ENCODE measurements around the gene PLPP1. TPM values are rescaled to one million over a fixed set of nuclear protein-coding genes. Genes with fewer than 3 reads are reported as not detected.

The PLPP1 gene
- total RNA-seq, 1 donor from 2014 or later, result 26.6 TPM

GRCh38 chr5:55402199-55402598 lies 132.6 kb downstream of the PLPP1 start:
- H3K27me3 ChIP-seq (ENCODE audit: control insufficient read depth, insufficient read depth, low read length), result no peaks in the 10 kb centered on the region
- H3K4me3 ChIP-seq (ENCODE audit: low read depth, low read length), result no peak overlapping the region
- peaks cover 2% of the 10 kb centered on the region for H3K36me3 ChIP-seq (ENCODE audit: control insufficient read depth, insufficient read depth, low read length)
- TF ChIP-seq, protein P1, sequence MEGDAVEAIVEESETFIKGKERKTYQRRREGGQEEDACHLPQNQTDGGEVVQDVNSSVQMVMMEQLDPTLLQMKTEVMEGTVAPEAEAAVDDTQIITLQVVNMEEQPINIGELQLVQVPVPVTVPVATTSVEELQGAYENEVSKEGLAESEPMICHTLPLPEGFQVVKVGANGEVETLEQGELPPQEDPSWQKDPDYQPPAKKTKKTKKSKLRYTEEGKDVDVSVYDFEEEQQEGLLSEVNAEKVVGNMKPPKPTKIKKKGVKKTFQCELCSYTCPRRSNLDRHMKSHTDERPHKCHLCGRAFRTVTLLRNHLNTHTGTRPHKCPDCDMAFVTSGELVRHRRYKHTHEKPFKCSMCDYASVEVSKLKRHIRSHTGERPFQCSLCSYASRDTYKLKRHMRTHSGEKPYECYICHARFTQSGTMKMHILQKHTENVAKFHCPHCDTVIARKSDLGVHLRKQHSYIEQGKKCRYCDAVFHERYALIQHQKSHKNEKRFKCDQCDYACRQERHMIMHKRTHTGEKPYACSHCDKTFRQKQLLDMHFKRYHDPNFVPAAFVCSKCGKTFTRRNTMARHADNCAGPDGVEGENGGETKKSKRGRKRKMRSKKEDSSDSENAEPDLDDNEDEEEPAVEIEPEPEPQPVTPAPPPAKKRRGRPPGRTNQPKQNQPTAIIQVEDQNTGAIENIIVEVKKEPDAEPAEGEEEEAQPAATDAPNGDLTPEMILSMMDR (IDR thresholded peaks at IDR 0.05; ENCODE audit: insufficient read depth, low read length, poor library complexity, severe bottlenecking), result no peak
- DNase-seq (ENCODE audit: low read depth), result no peak

GRCh38 chr5:55393501-55394175 lies 141.1 kb downstream of the PLPP1 start:
- no peak overlapping the region for H3K4me3 ChIP-seq (ENCODE audit: low read depth, low read length)
- H3K27me3 ChIP-seq (ENCODE audit: control insufficient read depth, insufficient read depth, low read length), result no peaks in the 10 kb centered on the region
- TF ChIP-seq, protein P1 (IDR thresholded peaks at IDR 0.05; ENCODE audit: insufficient read depth, low read length, poor library complexity, severe bottlenecking), result no peak
- no peaks in the 10 kb centered on the region for H3K36me3 ChIP-seq (ENCODE audit: control insufficient read depth, insufficient read depth, low read length)
- DNase-seq (ENCODE audit: low read depth), result no peak

DNA sequence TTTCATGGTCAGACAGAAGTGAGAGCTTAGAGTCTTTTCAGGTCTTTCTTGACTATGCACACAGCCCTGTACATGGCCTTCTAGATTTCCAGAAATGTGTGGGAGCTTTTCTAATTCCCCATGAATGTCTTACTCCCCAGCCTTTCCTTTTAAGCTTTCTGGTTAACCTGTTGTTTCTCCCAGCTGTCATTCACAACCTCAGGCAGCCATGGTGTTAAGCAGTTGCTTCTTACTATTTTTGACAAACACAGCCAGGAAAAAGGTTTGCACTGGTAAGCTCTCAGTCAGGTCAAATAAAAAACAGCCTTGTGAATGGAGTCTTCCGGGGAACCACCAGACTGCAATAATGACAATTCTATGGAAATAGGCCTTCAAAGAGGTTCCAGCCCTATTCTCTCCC lies 142.1 kb downstream of the PLPP1 start:
- no peaks in the 10 kb centered on the region for H3K36me3 ChIP-seq (ENCODE audit: control insufficient read depth, insufficient read depth, low read length)

DNA sequence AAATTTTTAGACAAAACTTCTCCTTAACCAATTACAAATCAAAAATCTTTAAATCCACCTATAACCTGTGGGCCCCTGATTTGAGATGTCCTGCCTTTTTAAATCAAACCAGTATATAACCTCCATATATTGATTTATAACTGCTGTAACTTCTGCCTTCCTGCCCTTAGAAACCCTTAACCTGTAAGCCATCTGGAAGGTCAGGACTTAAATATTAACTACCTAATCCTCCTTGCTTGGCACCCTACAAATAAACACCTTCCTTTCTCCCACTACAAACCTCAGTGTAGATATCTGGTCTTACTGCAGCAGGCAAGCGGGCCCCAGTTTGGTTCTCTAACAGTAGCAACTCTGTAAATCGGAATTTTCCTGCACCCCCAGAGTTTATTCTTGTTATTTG lies 143.1 kb downstream of the PLPP1 start:
- no peak overlapping the region for H3K4me3 ChIP-seq (ENCODE audit: low read depth, low read length)
- TF ChIP-seq, protein P1 (IDR thresholded peaks at IDR 0.05; ENCODE audit: insufficient read depth, low read length, poor library complexity, severe bottlenecking), result no peak
- H3K36me3 ChIP-seq (ENCODE audit: control insufficient read depth, insufficient read depth, low read length), result no peaks in the 10 kb centered on the region
- DNase-seq (ENCODE audit: low read depth), result no peak
- H3K27me3 ChIP-seq (ENCODE audit: control insufficient read depth, insufficient read depth, low read length), result no peaks in the 10 kb centered on the region

More for the DNA sequence above, 142.1 kb downstream of the PLPP1 start:
- no peak for DNase-seq (ENCODE audit: low read depth)
- Histone ChIP-seq H3K4me3 (ENCODE audit: low read depth, low read length) (no peak overlapping the region), H3K27me3 (ENCODE audit: control insufficient read depth, insufficient read depth, low read length) (no peaks in the 10 kb centered on the region)
- TF ChIP-seq, protein P1 (IDR thresholded peaks at IDR 0.05; ENCODE audit: insufficient read depth, low read length, poor library complexity, severe bottlenecking), result no peak

DNA sequence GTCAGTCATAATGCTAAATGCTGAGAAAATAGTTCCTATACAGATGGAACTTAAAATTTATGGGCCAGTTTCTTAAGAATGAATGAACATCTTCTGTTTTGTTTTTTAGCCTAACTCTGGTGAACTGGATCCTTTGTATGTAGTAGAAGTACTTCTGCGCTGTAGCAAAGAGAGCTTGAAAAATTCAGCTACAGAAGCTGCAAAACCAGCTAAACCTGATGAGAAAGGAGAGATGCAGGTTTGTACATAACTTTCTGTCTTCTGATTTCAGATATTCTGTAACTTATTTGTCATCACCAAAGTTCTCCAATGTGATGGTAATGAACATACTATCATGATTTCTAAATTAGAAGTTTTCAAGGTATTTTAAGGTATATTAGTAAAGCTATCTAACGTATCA lies 146.9 kb downstream of the PLPP1 start:
- no peak overlapping the region for H3K4me3 ChIP-seq (ENCODE audit: low read depth, low read length)
- no peak for DNase-seq (ENCODE audit: low read depth)
- H3K36me3 ChIP-seq (ENCODE audit: control insufficient read depth, insufficient read depth, low read length), result no peaks in the 10 kb centered on the region
- H3K27me3 ChIP-seq (ENCODE audit: control insufficient read depth, insufficient read depth, low read length), result no peaks in the 10 kb centered on the region
- TF ChIP-seq, protein P1 (IDR thresholded peaks at IDR 0.05; ENCODE audit: insufficient read depth, low read length, poor library complexity, severe bottlenecking), result no peak

DNA sequence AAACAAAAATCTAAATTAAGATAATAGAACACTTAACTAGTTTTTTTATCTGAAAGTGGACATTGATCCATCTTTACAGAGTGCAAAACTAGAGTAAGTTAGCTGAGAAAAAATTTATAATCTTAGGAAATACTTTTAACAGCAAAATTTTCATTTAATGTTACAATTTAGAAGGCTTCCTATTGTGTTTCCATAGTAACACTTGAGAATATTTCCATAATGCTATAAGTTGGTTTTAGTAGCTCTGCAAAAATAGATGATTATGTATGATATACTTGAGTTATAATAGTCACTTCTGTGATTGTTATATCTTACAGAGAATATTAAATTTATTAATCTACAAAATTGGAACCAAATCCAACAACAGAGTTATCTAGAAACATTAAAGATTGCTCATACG lies 148.4 kb downstream of the PLPP1 start:
- TF ChIP-seq, protein P1 (IDR thresholded peaks at IDR 0.05; ENCODE audit: insufficient read depth, low read length, poor library complexity, severe bottlenecking), result no peak
- Histone ChIP-seq H3K36me3 (ENCODE audit: control insufficient read depth, insufficient read depth, low read length) (no peaks in the 10 kb centered on the region), H3K4me3 (ENCODE audit: low read depth, low read length) (no peak overlapping the region), H3K27me3 (ENCODE audit: control insufficient read depth, insufficient read depth, low read length) (no peaks in the 10 kb centered on the region)
- DNase-seq (ENCODE audit: low read depth), result no peak
